GM12878 (cell line): ENCODE results near the gene LRTM2.

Source experiments
- ASH2L ChIP-seq: fragments of 300-600, 200-600 bp; sonication (generic); IDR thresholded peaks from 2 replicates; pipeline ENCODE4 v1.6.1; 2017; ENCODE audit warnings: low read depth, mild to moderate bottlenecking, borderline replicate concordance
- CHD4 ChIP-seq: fragments of 200-600 bp; sonication (generic); IDR thresholded peaks from 2 replicates; pipeline ENCODE4 v1.6.1; 2016; ENCODE audit warnings: mild to moderate bottlenecking
- HDGF ChIP-seq: fragments of 450-650 bp; IDR thresholded peaks from 2 replicates; pipeline ENCODE4 v1.6.1; 2016; ENCODE audit warnings: antibody characterized with exemption
- MAX ChIP-seq: IDR thresholded peaks from 2 replicates; pipeline ENCODE4 v1.6.1; 2012; ENCODE audit warnings: low read depth, low read length, improper control_type of control experiment
- NFYA ChIP-seq: IDR thresholded peaks from 2 replicates; pipeline ENCODE4 v1.6.1; 2011; ENCODE audit warnings: low read depth, mild to moderate bottlenecking, low read length, improper control_type of control experiment, borderline replicate concordance
- POLR2A ChIP-seq: IDR thresholded peaks from 2 replicates; pipeline ENCODE4 v1.6.1; 2011; ENCODE audit warnings: low read depth, mild to moderate bottlenecking, low read length
- POLR2AphosphoS5 ChIP-seq: IDR thresholded peaks from 2 replicates; pipeline ENCODE4 v1.6.1; 2011; ENCODE audit warnings: mild to moderate bottlenecking, low read length, inconsistent platforms

- TF ChIP-seq POLR2AphosphoS5 (no peak), ASH2L (no peak), MAX (no peak), POLR2A (no peak), HDGF (no peak), NFYA (no peak), CHD4 (no peak)
These were observed 11.4 kb upstream of the LRTM2 start for GRCh38 chr12:1808798-1809480.
